ENCODE data around the gene KIAA0232.

- TF ChIP-seq CTCF (IDR thresholded peaks at IDR 0.05 in 4 of 5, conservative IDR thresholded peaks at IDR 0.05 in 1 of 5) (no peak), POLR2A (IDR thresholded peaks at IDR 0.05) (no peak)
Observed at GRCh38 chr4:6887591-6888371, 105.3 kb downstream of the KIAA0232 start.
